Fibroblast of the conjunctiva (primary cell): Measurements from ENCODE around the gene C1QTNF6.

Experiments used
- DNase-seq: peaks from one replicate; pipeline ENCODE4 v3.0.0-alpha.2; 2010; ENCODE audit warnings: low read depth

The C1QTNF6 gene

GRCh38 chr22:37141971-37142370 is 46.1 kb downstream of the C1QTNF6 start:
- DNase-seq, result no peak

- no peak for DNase-seq
Measured at GRCh38 chr22:37141476-37141875, 46.6 kb downstream of the C1QTNF6 start.

GRCh38 chr22:37140686-37141323 is 47.2 kb downstream of the C1QTNF6 start:
- no peak for DNase-seq

- no peak for DNase-seq
Measured at GRCh38 chr22:37139762-37140161, 48.3 kb downstream of the C1QTNF6 start.

GRCh38 chr22:37138849-37139561 is 49.0 kb downstream of the C1QTNF6 start:
- DNase-seq, result no peak

GRCh38 chr22:37137903-37138665 is 50.0 kb downstream of the C1QTNF6 start:
- DNase-seq, result no peak

GRCh38 chr22:37137131-37137530 is 50.9 kb downstream of the C1QTNF6 start:
- no peak for DNase-seq

- no peak for DNase-seq
Measured at GRCh38 chr22:37135023-37135422, 53.0 kb downstream of the C1QTNF6 start.

GRCh38 chr22:37133304-37134018 is 54.6 kb downstream of the C1QTNF6 start:
- no peak for DNase-seq

GRCh38 chr22:37132773-37133172 is 55.3 kb downstream of the C1QTNF6 start:
- no peak for DNase-seq
